H1 (cell line): Measurements from ENCODE around the gene TMEM255B. TPM values are rescaled to one million over a fixed set of nuclear protein-coding genes. Genes with fewer than 3 reads are reported as not detected.

Experiments used
- CTCF ChIA-PET: fragments of 300-600 bp; sonication (Branson Sonifier 250); formaldehyde crosslinking; loops from one replicate; lab custom pipeline; 2021; ENCODE audit not compliant: partially characterized antibody; lab: Charles Lee
- POLR2A ChIA-PET: fragments of 300-600 bp; sonication (Branson Sonifier 250); formaldehyde crosslinking; loops from one replicate; lab custom pipeline; 2021; ENCODE audit warnings: inconsistent platforms; ENCODE audit not compliant: partially characterized antibody; lab: Charles Lee
- DNase-seq, 2 experiments: peaks; one replicate each; pipeline versions ENCODE4 v3.0.0 to v3.0.0-alpha.2; 2010 to 2022; ENCODE audit warnings: low spot score in 2 of 2, low read depth in 1 of 2, mixed read lengths in 1 of 2
- FAIRE-seq: peaks from 2 replicates; lab custom pipeline; 2011; peaks lifted over from hg19 to GRCh38; lab: Jason Lieb, UNC
- H2AFZ ChIP-seq: 2 replicates; pipeline ENCODE4 v1.8.1; 2012; ENCODE audit warnings: low read length, inconsistent platforms
- H2AK5ac ChIP-seq: 2 replicates; pipeline ENCODE4 v1.6.1; 2013; ENCODE audit warnings: low read depth, low read length
- H2BK120ac ChIP-seq: replicated peaks from 2 replicates; pipeline ENCODE3; 2013; ENCODE audit warnings: low read depth, low read length, inconsistent platforms
- H2BK12ac ChIP-seq: 2 replicates; pipeline ENCODE4 v1.6.1; 2013; ENCODE audit warnings: low read depth, low read length
- H2BK15ac ChIP-seq: 2 replicates; pipeline ENCODE4 v1.6.1; 2013; ENCODE audit warnings: low read length
- H2BK20ac ChIP-seq: 2 replicates; pipeline ENCODE4 v1.6.1; 2013; ENCODE audit warnings: low read length
- H2BK5ac ChIP-seq: 2 replicates; pipeline ENCODE4 v1.6.1; 2013; ENCODE audit warnings: low read depth, low read length
- H3K14ac ChIP-seq: 2 replicates; pipeline ENCODE4 v1.6.1; 2013; ENCODE audit warnings: inconsistent platforms; ENCODE audit not compliant: insufficient read length
- H3K18ac ChIP-seq: 2 replicates; pipeline ENCODE4 v1.6.1; 2013; ENCODE audit warnings: low read length; ENCODE audit errors: extremely low read depth
- H3K23ac ChIP-seq: 2 replicates; pipeline ENCODE4 v1.6.1; 2013; ENCODE audit warnings: inconsistent platforms; ENCODE audit not compliant: insufficient read length
- H3K23me2 ChIP-seq: 2 replicates; pipeline ENCODE4 v1.6.1; 2013; ENCODE audit warnings: low read depth, low read length
- H3K27ac ChIP-seq: 2 replicates; pipeline ENCODE4 v1.6.1; 2011; ENCODE audit warnings: low read depth, low read length, inconsistent platforms
- H3K27me3 ChIP-seq, 4 experiments: replicated peaks in 1 of 4; 1 replicate in 1 of 4; 2 replicates in 3 of 4; pipeline versions ENCODE4 v1.6.1 to v1.8.1; 2011 to 2013; ENCODE audit warnings: low read length in 3 of 4, mild to moderate bottlenecking in 3 of 4, inconsistent platforms in 2 of 4, mixed read lengths in 2 of 4, moderate library complexity in 1 of 4; ENCODE audit not compliant: control insufficient read depth in 3 of 4, insufficient read depth in 3 of 4; ENCODE audit errors: extremely low read depth in 1 of 4
- H3K36me3 ChIP-seq, 4 experiments: 2 replicates each; pipeline versions ENCODE4 v1.6.1 to v1.8.1; 2011 to 2013; ENCODE audit warnings: mild to moderate bottlenecking in 4 of 4, low read length in 3 of 4, moderate library complexity in 2 of 4, control low read depth in 1 of 4, inconsistent platforms in 1 of 4; ENCODE audit not compliant: insufficient read depth in 4 of 4, control insufficient read depth in 2 of 4
- H3K4ac ChIP-seq: replicated peaks from 2 replicates; pipeline ENCODE3; 2013; ENCODE audit warnings: low read length, low read depth, mixed read lengths, inconsistent platforms; ENCODE audit not compliant: insufficient read length
- H3K4me1 ChIP-seq, 4 experiments: replicated peaks in 1 of 4; 1 replicate in 1 of 4; 2 replicates in 3 of 4; pipeline versions ENCODE4 v1.6.1 to v1.8.1; 2011 to 2013; ENCODE audit warnings: low read length in 3 of 4, inconsistent platforms in 2 of 4, mixed read lengths in 1 of 4; ENCODE audit not compliant: insufficient read depth in 4 of 4, control insufficient read depth in 3 of 4
- H3K4me2 ChIP-seq, 2 experiments: 2 replicates each; pipeline versions ENCODE4 v1.6.1 to v1.8.1; 2011 to 2013; ENCODE audit warnings: low read depth in 2 of 2, low read length in 2 of 2, control low read depth in 1 of 2, inconsistent platforms in 1 of 2, mild to moderate bottlenecking in 1 of 2; ENCODE audit not compliant: insufficient read depth in 1 of 2
- H3K4me3 ChIP-seq, 4 experiments: fragments of 200-600, 300-600 bp in 1 of 4; sonication (generic), shearing (Covaris generic), sonication (Bioruptor Twin) in 1 of 4; 2 replicates each; pipeline versions ENCODE4 v1.5.1 to v1.8.1; 2011 to 2016; ENCODE audit warnings: low read length in 4 of 4, low read depth in 3 of 4, control low read depth in 2 of 4, inconsistent platforms in 2 of 4, mild to moderate bottlenecking in 2 of 4, mixed read lengths in 1 of 4, moderate library complexity in 1 of 4; ENCODE audit not compliant: insufficient read depth in 2 of 4; ENCODE audit errors: extremely low read depth in 1 of 4
- H3K56ac ChIP-seq: replicated peaks from 2 replicates; pipeline ENCODE3; 2013; ENCODE audit warnings: low read depth, mild to moderate bottlenecking, mixed read lengths, low read length, inconsistent platforms; ENCODE audit not compliant: insufficient read length
- H3K79me1 ChIP-seq: 2 replicates; pipeline ENCODE4 v1.6.1; 2013; ENCODE audit warnings: low read depth, low read length, control low read depth
- H3K79me2 ChIP-seq, 2 experiments: 2 replicates each; pipeline versions ENCODE4 v1.6.1 to v1.8.1; 2012 to 2013; ENCODE audit warnings: low read length in 2 of 2, mild to moderate bottlenecking in 2 of 2, inconsistent platforms in 1 of 2; ENCODE audit not compliant: insufficient read depth in 2 of 2, control insufficient read depth in 1 of 2
- H3K9ac ChIP-seq, 4 experiments: replicated peaks in 1 of 4; 1 replicate in 1 of 4; 2 replicates in 3 of 4; pipeline versions ENCODE4 v1.6.1 to v1.8.1; 2011 to 2013; ENCODE audit warnings: low read depth in 3 of 4, low read length in 3 of 4, control low read depth in 2 of 4, mild to moderate bottlenecking in 2 of 4, moderate library complexity in 2 of 4, inconsistent platforms in 1 of 4; ENCODE audit errors: extremely low read depth in 1 of 4
- H3K9me3 ChIP-seq, 2 experiments: 2 replicates each; pipeline versions ENCODE4 v1.6.1 to v1.8.1; 2012 to 2013; ENCODE audit warnings: mild to moderate bottlenecking in 2 of 2, moderate library complexity in 2 of 2, control low read depth in 1 of 2, inconsistent platforms in 1 of 2, low read depth in 1 of 2, low read length in 1 of 2, mixed read lengths in 1 of 2; ENCODE audit not compliant: insufficient read depth in 2 of 2
- H4K20me1 ChIP-seq, 2 experiments: replicated peaks in 1 of 2; 2 replicates each; pipeline versions ENCODE3 to v1.8.1; 2011 to 2013; ENCODE audit warnings: inconsistent platforms in 2 of 2, low read length in 2 of 2, mild to moderate bottlenecking in 1 of 2; ENCODE audit not compliant: insufficient read depth in 2 of 2, control insufficient read depth in 1 of 2
- H4K5ac ChIP-seq: 2 replicates; pipeline ENCODE4 v1.6.1; 2013; ENCODE audit warnings: low read length, low read depth, mixed read lengths, inconsistent platforms; ENCODE audit not compliant: insufficient read length
- H4K8ac ChIP-seq: 2 replicates; pipeline ENCODE4 v1.8.0; 2013; ENCODE audit warnings: mild to moderate bottlenecking, moderate library complexity, low read length, inconsistent platforms; ENCODE audit not compliant: insufficient read depth; ENCODE audit errors: extremely low read depth
- H4K91ac ChIP-seq: replicated peaks from 2 replicates; pipeline ENCODE3; 2013; ENCODE audit warnings: low read length, mixed read lengths, inconsistent platforms; ENCODE audit not compliant: insufficient read length
- CTCF ChIP-seq, 3 experiments: IDR thresholded peaks; 1 replicate in 2 of 3; 2 replicates in 1 of 3; pipeline versions ENCODE4 v1.5.1 to v1.6.1; 2011; ENCODE audit warnings: low read length in 3 of 3, mild to moderate bottlenecking in 3 of 3, inconsistent platforms in 2 of 3, low read depth in 1 of 3, moderate library complexity in 1 of 3; ENCODE audit not compliant: insufficient read depth in 1 of 3; ENCODE audit errors: control extremely low read depth in 1 of 3
- SIX5 ChIP-seq: IDR thresholded peaks from 2 replicates; pipeline ENCODE4 v1.6.1; 2011; ENCODE audit warnings: mild to moderate bottlenecking, low read depth, low read length
- WGBS, 2 experiments: shearing (Covaris generic) in 1 of 2; methylation state at CpG; one replicate each; pipeline versions ENCODE4 v1.1.6 to v1.1.7; 2013 to 2015; ENCODE audit warnings: low lambda C conversion rate in 2 of 2, mixed read lengths in 2 of 2, inconsistent platforms in 1 of 2, low coverage in 1 of 2, missing lambda C conversion rate in 1 of 2; ENCODE audit not compliant: insufficient replicate concordance in 2 of 2, insufficient coverage in 1 of 2, insufficient read length in 1 of 2; ENCODE audit errors: extremely low coverage in 1 of 2, missing lambda C conversion rate in 1 of 2; 5-methylcytosine and 5-hydroxymethylcytosine counted together
- polyA plus RNA-seq, 7 experiments: library from polyadenylated mRNA; depleted of rRNA in 3 of 7; stranded (reverse) in 5 of 7; unstranded in 2 of 7; fragments of >200 nt in 5 of 7; fragments of 200-250 nt in 2 of 7; gene quantifications; 1 replicate in 5 of 7; 2 replicates in 1 of 7; 4 replicates in 1 of 7; pipeline versions ENCODE4 v1.2.1 to v1.2.3, GENCODE V29; 2011 to 2013; ENCODE audit warnings: missing spikeins in 2 of 7, mixed read lengths in 2 of 7
- total RNA-seq: library from RNA; stranded (reverse); fragmentation: NEBNext Ultra II Directional; extraction: Animal tissue kit (Norgen Biotek cat#: 25700); gene quantifications from 2 replicates; pipeline ENCODE4 v1.2.1, GENCODE V29; 2021

The TMEM255B gene
- total and polyA plus RNA-seq, 2 of the 8 experiments (the other 6 are each of a cell fraction or from before 2014, with no cell fraction given): 3.4 to 4.4 TPM

- H2AK5ac ChIP-seq: no peak overlapping the region
- FAIRE-seq (no peak), DNase-seq (no peak)
- H3K56ac ChIP-seq: no peak overlapping the region
- POLR2A ChIA-PET: no interaction called here
- H3K9ac ChIP-seq: no peak overlapping the region
- CTCF ChIA-PET: interaction anchor here (1.4 kb wide), 1 partner anchor 23 kb away, joined by 5 read pairs; no protein-coding TSS in a partner anchor
- H3K4me1 ChIP-seq: peaks cover 0 to 6% (median 3%) of the 10 kb centered on the region in 4 experiments; a peak in 2 of 7 replicates
- peaks cover 0 to 2% of the 10 kb centered on the region in 2 experiments for H4K20me1 ChIP-seq
- H2BK120ac ChIP-seq: no peak overlapping the region
- no peak overlapping the region for H3K14ac ChIP-seq
- H3K79me2 ChIP-seq: no peaks in the 10 kb centered on the region
- H3K36me3 ChIP-seq: no peaks in the 10 kb centered on the region
- no peak overlapping the region for H4K8ac ChIP-seq
- H3K4ac ChIP-seq: no peak overlapping the region
- peak in 1 of 3 experiments; percentile 11; a peak in 1 of 4 replicates for TF ChIP-seq CTCF (IDR thresholded peaks at IDR 0.05; ENCODE audit: control extremely low read depth in 1 of 3, insufficient read depth in 1 of 3, low read depth in 1 of 3, low read length in 3 of 3)
- TF ChIP-seq SIX5: no peak
- H3K27me3 ChIP-seq: peaks cover 0 to 8% (median 8%) of the 10 kb centered on the region in 4 experiments; a peak in 6 of 7 replicates
- no peak overlapping the region for H2BK5ac ChIP-seq
- H2BK15ac ChIP-seq: no peak overlapping the region
- H3K4me2 ChIP-seq: 0 out of 4 replicates have a peak overlapping the region, but pooled peaks of 1 of the 2 experiments have one; percentile 7
- H2BK12ac ChIP-seq: no peak overlapping the region
- H3K4me3 ChIP-seq: no peak overlapping the region
- no peak overlapping the region for H2AFZ ChIP-seq
- no peak overlapping the region for H2BK20ac ChIP-seq
- no peaks in the 10 kb centered on the region for H3K79me1 ChIP-seq
- no peak overlapping the region for H3K23ac ChIP-seq
- no peak overlapping the region for H3K18ac ChIP-seq
- H4K91ac ChIP-seq: no peak overlapping the region
- H3K23me2 ChIP-seq: peaks cover 3% of the 10 kb centered on the region; the same call in 1 of the 2 replicates
- H3K27ac ChIP-seq: no peak overlapping the region
- H4K5ac ChIP-seq: no peak overlapping the region
- H3K9me3 ChIP-seq: no peaks in the 10 kb centered on the region
- 71% methylated on average over 3 of the region's 4 CpGs; no CpG with 5 or more reads in 1 of the 2 experiments for WGBS, 2 experiments
Observed at GRCh38 chr13:113765564-113765910, 6.5 kb downstream of the TMEM255B start.
